Heart right ventricle (tissue), 16 donors: ENCODE results near the gene PLEKHA7. TPM values are rescaled to one million over a fixed set of nuclear protein-coding genes. Genes with fewer than 3 reads are reported as not detected.

Experiments
- ATAC-seq, 8 donors: fragments of 200-7000 bp; cut with Tn5 transposase; one replicate each; pipeline ENCODE4 v1.9.1; 2020; ENCODE audit warnings: mild to moderate bottlenecking in 8 of 8, moderate library complexity in 8 of 8, moderate number of reproducible peaks in 1 of 8
- DNase-seq, 2 donors: peaks; one replicate each; pipeline ENCODE4 v3.0.0-alpha.2; 2020
- H3K27ac ChIP-seq, 10 donors: fragments of 200-600 bp; sonication (generic) in 2 of 10; one replicate each; pipeline versions ENCODE4 v1.5.0 to v1.8.0; 2020 to 2022; ENCODE audit warnings: mild to moderate bottlenecking in 3 of 10
- H3K27me3 ChIP-seq, 7 donors: fragments of 200-600 bp; one replicate each; pipeline ENCODE4 v1.8.0; 2021 to 2022; ENCODE audit warnings: mild to moderate bottlenecking in 2 of 7
- H3K36me3 ChIP-seq, 9 donors: fragments of 200-600 bp; sonication (generic) in 1 of 9; one replicate each; pipeline versions ENCODE4 v1.5.0 to v1.8.0; 2020 to 2022; ENCODE audit warnings: mild to moderate bottlenecking in 2 of 9
- H3K4me1 ChIP-seq, 9 donors: fragments of 200-600 bp; sonication (generic) in 1 of 9; one replicate each; pipeline versions ENCODE4 v1.5.0 to v1.8.0; 2020 to 2022; ENCODE audit warnings: mild to moderate bottlenecking in 4 of 9
- H3K4me3 ChIP-seq, 10 donors: fragments of 200-600 bp; sonication (generic) in 2 of 10; one replicate each; pipeline versions ENCODE4 v1.5.0 to v1.8.0; 2020 to 2022; ENCODE audit warnings: mild to moderate bottlenecking in 7 of 10, moderate library complexity in 2 of 10
- H3K9me3 ChIP-seq, 11 donors: fragments of 200-600 bp in 10 of 11; sonication (generic) in 2 of 11; one replicate each; pipeline versions ENCODE4 v1.5.0 to v1.8.0; 2013 to 2022; ENCODE audit warnings: mild to moderate bottlenecking in 2 of 11, control low read depth in 1 of 11, moderate library complexity in 1 of 11
- CTCF ChIP-seq, 9 donors: fragments of 200-600 bp; sonication (generic) in 2 of 9; IDR thresholded peaks; one replicate each; pipeline versions ENCODE4 v1.5.0 to v1.8.0; 2021 to 2022; ENCODE audit warnings: antibody characterized with exemption in 9 of 9, mild to moderate bottlenecking in 5 of 9, moderate library complexity in 1 of 9
- WGBS, 2 donors: extraction: QIAGEN DNeasy Blood & Tissue Kit; methylation state at CpG; one replicate each; pipeline ENCODE4 v1.1.7; 2013; ENCODE audit warnings: inconsistent platforms in 1 of 2; 5-methylcytosine and 5-hydroxymethylcytosine counted together
- intact Hi-C, 10 donors: fragments of 100-400 bp; cut with DNase I; formaldehyde crosslinking; loops; one replicate each; pipeline versions ENCODE4 v1.11.1 to v1.14.2; 2022
- polyA plus RNA-seq, 2 donors: library from polyadenylated mRNA; stranded (reverse); fragments of 200-250 nt; gene quantifications; one replicate each; pipeline ENCODE4 v1.2.3, GENCODE V29; 2013
- total RNA-seq, 10 donors: library from RNA; stranded (reverse); fragmentation: NEBNext Ultra II Directional in 3 of 10; extraction: Animal tissue kit (Norgen Biotek cat#: 25700) in 3 of 10; gene quantifications; one replicate each; pipeline versions ENCODE4 v1.2.1 to v1.2.4, GENCODE V29; 2021 to 2023
- donor health status: Arrhythmogenic right ventricular cardiomyopathy.
- donor health status: ischemic (EF 13 %, LVEDD 7.1; RV severe dilation, severe dysfunction).
- donor health status: healthy with polysubstance abuse.
- donor health status: DM: no; HTN: yes; CAD: no.
- donor health status: DM: no; HTN: no; CAD: no.
- donor health status: ischemic (EF 25% LVEDD 6.9; RV normal size, moderate dysfunction).
- donor health status: ischemic (EF 25% LVEDD 5.7; RV mildly dilated, moderate dysfunction).
- donor health status: healthy.
- donor health status: DM: yes; HTN: yes; CAD: no.
- donor health status: Ischemic cardiomyopathy.
- donor health status: ischemic (EF 35%, LVEDD 5.7; RV mildly dilated, moderate dysfunction).
- donor health status: nonischemic (EF 11% LVEDD 7.7; RV severe dilation, severe dysfunction).
- donor health status: DM: yes; HTN: yes; CAD: no.
- donor health status: PGD.
- donor health status: ischemic (EF 29% LVEDD 5.4; RV normal size, mild dysfunction).
- donor health status: nonischemic (EF 23%, LVEDD 6.1; RV moderate dilation, normal function).

The PLEKHA7 gene
- total and polyA plus RNA-seq, 12 donors: 15.3 to 46.9 (median 24.0) TPM

- intact Hi-C loops: no loop called here
- peaks cover under 1 to 72% (median 38%) of the 10 kb centered on the region in 9 donors for H3K4me1 ChIP-seq
- no peak overlapping the region for H3K4me3 ChIP-seq
- no peak for TF ChIP-seq CTCF (IDR thresholded peaks at IDR 0.05)
- no peak for ATAC-seq
- H3K36me3 ChIP-seq: no peaks in the 10 kb centered on the region
- no peaks in the 10 kb centered on the region for H3K9me3 ChIP-seq
- H3K27ac ChIP-seq: peak overlapping the region in 3 of 10 donors; percentile 17 to 64 (median 53)
- H3K27me3 ChIP-seq: no peaks in the 10 kb centered on the region
- WGBS, 2 donors: 37 to 53% methylated on average over 3 of the region's 3 CpGs
- DNase-seq: no peak
These were observed 152.4 kb downstream of the PLEKHA7 start for GRCh38 chr11:16861862-16862261.

- DNase-seq (no peak), ATAC-seq (no peak)
- no peak for TF ChIP-seq CTCF (IDR thresholded peaks at IDR 0.05)
- WGBS, 2 donors: 20 to 32% methylated on average over 1 of the region's 1 CpG
- H3K27me3 ChIP-seq: no peaks in the 10 kb centered on the region
- H3K9me3 ChIP-seq: no peaks in the 10 kb centered on the region
- intact Hi-C loops: no loop called here
- peaks cover 5 to 83% (median 46%) of the 10 kb centered on the region in 9 donors for H3K4me1 ChIP-seq
- no peaks in the 10 kb centered on the region for H3K36me3 ChIP-seq
- peak overlapping the region in 3 of 10 donors; percentile 15 to 39 (median 26) for H3K27ac ChIP-seq
- H3K4me3 ChIP-seq: no peak overlapping the region
These were observed 153.6 kb downstream of the PLEKHA7 start for GRCh38 chr11:16860617-16861016.

- H3K36me3 ChIP-seq: peaks cover 0 to under 1% (median 0%) of the 10 kb centered on the region in 9 donors
- H3K27me3 ChIP-seq: no peaks in the 10 kb centered on the region
- TF ChIP-seq CTCF (IDR thresholded peaks at IDR 0.05): no peak
- DNase-seq (no peak), ATAC-seq (no peak)
- H3K4me3 ChIP-seq: no peak overlapping the region
- intact Hi-C loops: no loop called here
- WGBS, 2 donors: 72 to 73% methylated on average over 6 of the region's 6 CpGs
- peak overlapping the region in 3 of 10 donors; percentile 5 to 21 (median 15) for H3K27ac ChIP-seq
- peaks cover 7 to 92% (median 55%) of the 10 kb centered on the region in 9 donors for H3K4me1 ChIP-seq
- no peaks in the 10 kb centered on the region for H3K9me3 ChIP-seq
These were observed 154.6 kb downstream of the PLEKHA7 start for GRCh38 chr11:16859651-16860050.

GRCh38 chr11:16857186-16857585 is 157.0 kb downstream of the PLEKHA7 start:
- Histone ChIP-seq H3K9me3 (no peaks in the 10 kb centered on the region), H3K4me1 (peaks cover 6 to 86% (median 52%) of the 10 kb centered on the region in 9 donors), H3K27ac (peak overlapping the region in 8 of 10 donors; percentile 25 to 93 (median 80)), H3K4me3 (peak overlapping the region in 1 of 10 donors; percentile 35), H3K27me3 (no peaks in the 10 kb centered on the region), H3K36me3 (peaks cover 0 to 12% (median 0%) of the 10 kb centered on the region in 9 donors)
- ATAC-seq (peak; percentile 57 to 90 (median 80)), DNase-seq (peak; percentile 55 to 72)
- 27 to 40% methylated on average over 4 of the region's 4 CpGs for WGBS, 2 donors
- intact Hi-C loops: loop anchor here in 2 of 10 donors (2.0 kb wide), 2 partner anchors 22 to 24 kb away; no protein-coding TSS in a partner anchor
- TF ChIP-seq CTCF (IDR thresholded peaks at IDR 0.05): peak in 1 of 9 donors; percentile 4
